ENCODE data around the gene IFFO2.
"Not testable (repeated sequence)": the region's sequence is repeated elsewhere in the genome, so short reads cannot be mapped to it uniquely, and the experiment has no call there.

Gene IFFO2

GRCh38 chr1:18872071-18872611 is 84.3 kb downstream of the IFFO2 start:
- TF ChIP-seq EZH2phosphoT487 (IDR thresholded peaks at IDR 0.05; ENCODE audit: borderline replicate concordance) (no peak), CTCF (conservative IDR thresholded peaks at IDR 0.05; ENCODE audit: low read length) (no peak)
- no peaks in the 10 kb centered on the region for H3K4me1 ChIP-seq (ENCODE audit: insufficient read depth, low read length, poor library complexity, severe bottlenecking)
- H4K20me1 ChIP-seq (ENCODE audit: insufficient read depth, low read length, poor library complexity, severe bottlenecking), result no peaks in the 10 kb centered on the region
- H3K36me3 ChIP-seq (ENCODE audit: insufficient read depth, low read length), result no peaks in the 10 kb centered on the region
- H2AFZ ChIP-seq (ENCODE audit: low read length), result no peak overlapping the region
- H3K9me2 ChIP-seq (replicated peaks; ENCODE audit: low read depth, low read length), result no peaks in the 10 kb centered on the region
- H3K27me3 ChIP-seq (ENCODE audit: insufficient read depth, low read length, poor library complexity, severe bottlenecking), result no peaks in the 10 kb centered on the region
- H3K4me2 ChIP-seq (ENCODE audit: low read depth, low read length, poor library complexity, severe bottlenecking), result no peak overlapping the region
- no peaks in the 10 kb centered on the region for H3F3A ChIP-seq (ENCODE audit: low read depth)
- H3K4me3 ChIP-seq (ENCODE audit: low read length, poor library complexity, severe bottlenecking), result no peak overlapping the region
- H3K9me3 ChIP-seq (ENCODE audit: insufficient read depth, low read depth, low read length), result no peaks in the 10 kb centered on the region
- no peaks in the 10 kb centered on the region for H3K79me2 ChIP-seq (ENCODE audit: insufficient read depth, low read length)
- H3K9ac ChIP-seq (ENCODE audit: low read depth, low read length, poor library complexity, severe bottlenecking), result no peak overlapping the region

GRCh38 chr1:18871401-18872070 is 84.9 kb downstream of the IFFO2 start:
- Histone ChIP-seq H3K9me2 (replicated peaks; ENCODE audit: low read depth, low read length) (no peaks in the 10 kb centered on the region), H3K4me2 (ENCODE audit: low read depth, low read length, poor library complexity, severe bottlenecking) (no peak overlapping the region), H3K79me2 (ENCODE audit: insufficient read depth, low read length) (no peaks in the 10 kb centered on the region), H3K4me3 (ENCODE audit: low read length, poor library complexity, severe bottlenecking) (no peak overlapping the region), H3K9ac (ENCODE audit: low read depth, low read length, poor library complexity, severe bottlenecking) (no peak overlapping the region), H3F3A (ENCODE audit: low read depth) (no peaks in the 10 kb centered on the region), H3K27me3 (ENCODE audit: insufficient read depth, low read length, poor library complexity, severe bottlenecking) (no peaks in the 10 kb centered on the region), H4K20me1 (ENCODE audit: insufficient read depth, low read length, poor library complexity, severe bottlenecking) (no peaks in the 10 kb centered on the region), H3K9me3 (ENCODE audit: insufficient read depth, low read depth, low read length) (no peaks in the 10 kb centered on the region), H3K4me1 (ENCODE audit: insufficient read depth, low read length, poor library complexity, severe bottlenecking) (no peaks in the 10 kb centered on the region), H3K36me3 (ENCODE audit: insufficient read depth, low read length) (no peaks in the 10 kb centered on the region), H2AFZ (ENCODE audit: low read length) (no peak overlapping the region)
- no peak for TF ChIP-seq CTCF (conservative IDR thresholded peaks at IDR 0.05; ENCODE audit: low read length)
- no peak for TF ChIP-seq EZH2phosphoT487 (IDR thresholded peaks at IDR 0.05; ENCODE audit: borderline replicate concordance)

GRCh38 chr1:18870957-18871356 is 85.5 kb downstream of the IFFO2 start:
- TF ChIP-seq EZH2phosphoT487 (IDR thresholded peaks at IDR 0.05; ENCODE audit: borderline replicate concordance) (no peak), CTCF (conservative IDR thresholded peaks at IDR 0.05; ENCODE audit: low read length) (no peak)
- no peaks in the 10 kb centered on the region for H3F3A ChIP-seq (ENCODE audit: low read depth)
- no peaks in the 10 kb centered on the region for H3K27me3 ChIP-seq (ENCODE audit: insufficient read depth, low read length, poor library complexity, severe bottlenecking)
- H3K9me2 ChIP-seq (replicated peaks; ENCODE audit: low read depth, low read length), result no peaks in the 10 kb centered on the region
- no peak overlapping the region for H2AFZ ChIP-seq (ENCODE audit: low read length)
- H3K4me1 ChIP-seq (ENCODE audit: insufficient read depth, low read length, poor library complexity, severe bottlenecking), result no peaks in the 10 kb centered on the region
- no peaks in the 10 kb centered on the region for H3K79me2 ChIP-seq (ENCODE audit: insufficient read depth, low read length)
- no peak overlapping the region for H3K4me3 ChIP-seq (ENCODE audit: low read length, poor library complexity, severe bottlenecking)
- H3K36me3 ChIP-seq (ENCODE audit: insufficient read depth, low read length), result no peaks in the 10 kb centered on the region
- no peak overlapping the region for H3K4me2 ChIP-seq (ENCODE audit: low read depth, low read length, poor library complexity, severe bottlenecking)
- no peaks in the 10 kb centered on the region for H3K9me3 ChIP-seq (ENCODE audit: insufficient read depth, low read depth, low read length)
- no peaks in the 10 kb centered on the region for H4K20me1 ChIP-seq (ENCODE audit: insufficient read depth, low read length, poor library complexity, severe bottlenecking)
- no peak overlapping the region for H3K9ac ChIP-seq (ENCODE audit: low read depth, low read length, poor library complexity, severe bottlenecking)

- not testable (repeated sequence) for H3K9ac ChIP-seq (ENCODE audit: low read depth, low read length, poor library complexity, severe bottlenecking); H3K9me3 ChIP-seq (ENCODE audit: insufficient read depth, low read depth, low read length); H3F3A ChIP-seq (ENCODE audit: low read depth); H3K4me1 ChIP-seq (ENCODE audit: insufficient read depth, low read length, poor library complexity, severe bottlenecking); H3K4me2 ChIP-seq (ENCODE audit: low read depth, low read length, poor library complexity, severe bottlenecking); H3K9me2 ChIP-seq (replicated peaks; ENCODE audit: low read depth, low read length); H3K36me3 ChIP-seq (ENCODE audit: insufficient read depth, low read length); H3K79me2 ChIP-seq (ENCODE audit: insufficient read depth, low read length); H3K27me3 ChIP-seq (ENCODE audit: insufficient read depth, low read length, poor library complexity, severe bottlenecking); H4K20me1 ChIP-seq (ENCODE audit: insufficient read depth, low read length, poor library complexity, severe bottlenecking); H2AFZ ChIP-seq (ENCODE audit: low read length); H3K4me3 ChIP-seq (ENCODE audit: low read length, poor library complexity, severe bottlenecking)
These were observed 85.9 kb downstream of the IFFO2 start for GRCh38 chr1:18870595-18870865.

Measured in Loucy (cell line).